ENCODE results near the gene CCBE1.

CCBE1 gene

DNA sequence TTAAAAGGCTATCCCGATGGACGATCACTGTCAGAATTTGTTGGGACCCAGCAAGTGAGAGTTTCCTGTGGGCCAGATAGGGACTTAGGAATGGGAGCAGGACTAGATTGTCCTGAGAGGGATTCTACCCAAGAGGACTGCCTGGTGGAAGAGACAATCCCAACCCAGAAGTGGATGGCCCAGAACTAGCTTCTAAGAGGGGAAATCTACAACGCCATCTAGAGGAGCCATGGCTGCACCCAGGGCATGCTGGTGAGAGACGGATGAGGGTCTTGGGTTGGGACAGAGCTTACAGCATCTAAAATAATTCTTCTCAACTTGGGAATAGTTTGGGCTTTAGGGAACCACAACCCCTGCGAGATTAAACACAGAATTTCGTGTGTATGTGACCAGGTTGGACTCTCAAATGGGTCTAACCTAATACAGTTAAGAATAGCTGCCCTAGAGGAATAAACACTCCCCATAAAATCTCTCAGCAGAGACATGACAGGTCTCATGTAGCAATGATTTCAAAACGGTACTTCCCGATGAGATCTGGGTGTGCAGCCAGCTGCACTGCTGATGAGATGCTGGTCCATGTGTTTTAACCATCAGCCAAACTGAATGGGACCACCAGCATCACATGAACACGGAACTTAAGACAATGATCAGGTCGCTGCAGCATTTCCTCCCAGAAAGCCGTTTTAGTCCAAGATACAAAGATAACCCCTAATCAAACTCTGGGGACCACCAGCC, 50.8 kb downstream of the CCBE1 start:
- Histone ChIP-seq H3K4me3 (ENCODE audit: insufficient read length, low read depth) (no peak overlapping the region), H3K9ac (ENCODE audit: insufficient read length, low read depth) (no peak overlapping the region), H3K4me1 (ENCODE audit: insufficient read depth, insufficient read length) (peaks cover 6% of the 10 kb centered on the region), H3K9me3 (ENCODE audit: insufficient read depth, low read length) (peaks cover 4% of the 10 kb centered on the region; the same call in 1 of the 2 replicates), H3K27me3 (ENCODE audit: insufficient read depth, insufficient read length) (no peaks in the 10 kb centered on the region), H3K36me3 (ENCODE audit: insufficient read depth, insufficient read length, low read length) (no peaks in the 10 kb centered on the region)
- no peak for TF ChIP-seq SUZ12 (IDR thresholded peaks at IDR 0.05; ENCODE audit: extremely low read depth, insufficient read depth, insufficient read length)
- TF ChIP-seq ZNF274 (IDR thresholded peaks at IDR 0.05; ENCODE audit: low read depth, low read length) = no peak
- no peak for TF ChIP-seq YY1 (IDR thresholded peaks at IDR 0.05; ENCODE audit: insufficient read depth, insufficient read length)
- DNase-seq (ENCODE audit: low read depth, low spot score) = no peak

- Histone ChIP-seq H3K9me3 (ENCODE audit: insufficient read depth, low read length) (peaks cover 4% of the 10 kb centered on the region; the same call in 1 of the 2 replicates), H3K9ac (ENCODE audit: insufficient read length, low read depth) (no peak overlapping the region), H3K4me3 (ENCODE audit: insufficient read length, low read depth) (no peak overlapping the region), H3K4me1 (ENCODE audit: insufficient read depth, insufficient read length) (peaks cover 2% of the 10 kb centered on the region), H3K27me3 (ENCODE audit: insufficient read depth, insufficient read length) (no peaks in the 10 kb centered on the region), H3K36me3 (ENCODE audit: insufficient read depth, insufficient read length, low read length) (no peaks in the 10 kb centered on the region)
- no peak for DNase-seq (ENCODE audit: low read depth, low spot score)
- TF ChIP-seq ZNF274 (IDR thresholded peaks at IDR 0.05; ENCODE audit: low read depth, low read length) = no peak
- TF ChIP-seq SUZ12 (IDR thresholded peaks at IDR 0.05; ENCODE audit: extremely low read depth, insufficient read depth, insufficient read length) = no peak
- TF ChIP-seq YY1 (IDR thresholded peaks at IDR 0.05; ENCODE audit: insufficient read depth, insufficient read length) = no peak
Observed at GRCh38 chr18:59643740-59644139, 53.5 kb downstream of the CCBE1 start.

DNA sequence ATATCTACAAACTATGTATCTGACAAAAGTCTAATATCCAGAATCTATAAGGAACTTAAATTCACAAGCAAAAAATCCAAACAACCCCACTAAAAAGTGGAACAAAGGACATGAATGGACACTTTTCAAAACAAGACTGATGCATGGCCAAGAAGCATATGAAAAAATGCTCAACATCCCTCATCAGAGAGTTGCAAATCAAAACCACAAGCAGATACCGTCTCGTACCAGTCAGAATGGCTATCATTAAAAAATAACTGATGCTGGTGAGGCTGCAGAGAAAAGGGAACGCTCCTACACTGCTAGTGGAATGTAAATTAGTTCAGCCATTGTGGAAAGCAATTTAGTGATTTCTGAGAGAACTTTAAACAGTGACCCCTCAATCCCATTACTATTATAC, 56.5 kb downstream of the CCBE1 start:
- TF ChIP-seq YY1 (IDR thresholded peaks at IDR 0.05; ENCODE audit: insufficient read depth, insufficient read length) = no peak
- no peak for TF ChIP-seq SUZ12 (IDR thresholded peaks at IDR 0.05; ENCODE audit: extremely low read depth, insufficient read depth, insufficient read length)
- TF ChIP-seq ZNF274 (IDR thresholded peaks at IDR 0.05; ENCODE audit: low read depth, low read length) = no peak

GRCh38 chr18:59639821-59640220, 57.4 kb downstream of the CCBE1 start:
- H3K9ac ChIP-seq (ENCODE audit: insufficient read length, low read depth) = no peak overlapping the region
- TF ChIP-seq SUZ12 (IDR thresholded peaks at IDR 0.05; ENCODE audit: extremely low read depth, insufficient read depth, insufficient read length) (no peak), YY1 (IDR thresholded peaks at IDR 0.05; ENCODE audit: insufficient read depth, insufficient read length) (no peak), ZNF274 (IDR thresholded peaks at IDR 0.05; ENCODE audit: low read depth, low read length) (no peak)
- H3K36me3 ChIP-seq (ENCODE audit: insufficient read depth, insufficient read length, low read length) = no peaks in the 10 kb centered on the region
- no peaks in the 10 kb centered on the region for H3K4me1 ChIP-seq (ENCODE audit: insufficient read depth, insufficient read length)
- H3K9me3 ChIP-seq (ENCODE audit: insufficient read depth, low read length) = no peaks in the 10 kb centered on the region
- no peaks in the 10 kb centered on the region for H3K27me3 ChIP-seq (ENCODE audit: insufficient read depth, insufficient read length)
- DNase-seq (ENCODE audit: low read depth, low spot score) = no peak
- H3K4me3 ChIP-seq (ENCODE audit: insufficient read length, low read depth) = no peak overlapping the region

More for the DNA sequence above, 56.5 kb downstream of the CCBE1 start:
- H3K4me1 ChIP-seq (ENCODE audit: insufficient read depth, insufficient read length) = no peaks in the 10 kb centered on the region
- no peaks in the 10 kb centered on the region for H3K27me3 ChIP-seq (ENCODE audit: insufficient read depth, insufficient read length)
- no peak for DNase-seq (ENCODE audit: low read depth, low spot score)
- H3K36me3 ChIP-seq (ENCODE audit: insufficient read depth, insufficient read length, low read length) = no peaks in the 10 kb centered on the region
- H3K4me3 ChIP-seq (ENCODE audit: insufficient read length, low read depth) = no peak overlapping the region
- peaks cover 4% of the 10 kb centered on the region; the same call in 1 of the 2 replicates for H3K9me3 ChIP-seq (ENCODE audit: insufficient read depth, low read length)
- H3K9ac ChIP-seq (ENCODE audit: insufficient read length, low read depth) = no peak overlapping the region

- no peak for TF ChIP-seq SUZ12 (IDR thresholded peaks at IDR 0.05; ENCODE audit: extremely low read depth, insufficient read depth, insufficient read length)
- no peak for TF ChIP-seq YY1 (IDR thresholded peaks at IDR 0.05; ENCODE audit: insufficient read depth, insufficient read length)
- TF ChIP-seq ZNF274 (IDR thresholded peaks at IDR 0.05; ENCODE audit: low read depth, low read length) = no peak
- DNase-seq (ENCODE audit: low read depth, low spot score) = no peak
- H3K9ac ChIP-seq (ENCODE audit: insufficient read length, low read depth) = no peak overlapping the region
- no peak overlapping the region for H3K4me3 ChIP-seq (ENCODE audit: insufficient read length, low read depth)
- H3K9me3 ChIP-seq (ENCODE audit: insufficient read depth, low read length) = no peaks in the 10 kb centered on the region
- H3K36me3 ChIP-seq (ENCODE audit: insufficient read depth, insufficient read length, low read length) = no peaks in the 10 kb centered on the region
- H3K27me3 ChIP-seq (ENCODE audit: insufficient read depth, insufficient read length) = no peaks in the 10 kb centered on the region
- no peaks in the 10 kb centered on the region for H3K4me1 ChIP-seq (ENCODE audit: insufficient read depth, insufficient read length)
Observed at GRCh38 chr18:59639136-59639535, 58.1 kb downstream of the CCBE1 start.

DNA sequence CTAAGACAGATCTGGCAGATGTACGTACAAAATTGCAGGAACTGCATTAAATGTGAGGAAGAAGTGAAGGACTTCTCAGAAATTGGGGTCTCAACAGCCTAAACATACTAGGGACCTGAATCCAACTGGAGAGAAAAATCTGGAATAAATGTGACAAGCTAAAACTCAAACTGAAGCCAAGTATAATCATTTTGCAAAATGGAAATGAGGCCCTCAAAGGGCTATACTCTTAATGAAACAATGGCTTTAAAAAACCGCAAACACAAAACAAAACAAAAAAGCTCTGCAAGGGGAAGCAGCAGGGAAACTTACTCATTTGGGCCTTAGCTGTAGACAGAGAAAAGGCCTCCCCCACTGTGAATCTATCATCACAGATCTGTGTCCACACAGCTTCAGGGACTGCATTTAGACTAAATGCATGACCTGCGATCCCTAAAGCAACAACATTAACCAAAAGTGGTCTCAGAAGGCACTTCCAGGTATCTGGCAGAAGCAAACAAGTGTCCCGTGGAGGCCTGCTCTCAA, 63.2 kb downstream of the CCBE1 start:
- no peak overlapping the region for H3K9ac ChIP-seq (ENCODE audit: insufficient read length, low read depth)
- no peaks in the 10 kb centered on the region for H3K27me3 ChIP-seq (ENCODE audit: insufficient read depth, insufficient read length)
- H3K36me3 ChIP-seq (ENCODE audit: insufficient read depth, insufficient read length, low read length) = no peaks in the 10 kb centered on the region
- TF ChIP-seq YY1 (IDR thresholded peaks at IDR 0.05; ENCODE audit: insufficient read depth, insufficient read length) (no peak), ZNF274 (IDR thresholded peaks at IDR 0.05; ENCODE audit: low read depth, low read length) (no peak)
- no peak for DNase-seq (ENCODE audit: low read depth, low spot score)
- H3K4me3 ChIP-seq (ENCODE audit: insufficient read length, low read depth) = no peak overlapping the region
- H3K9me3 ChIP-seq (ENCODE audit: insufficient read depth, low read length) = peaks cover 5% of the 10 kb centered on the region; the same call in 1 of the 2 replicates
- H3K4me1 ChIP-seq (ENCODE audit: insufficient read depth, insufficient read length) = no peaks in the 10 kb centered on the region

DNA sequence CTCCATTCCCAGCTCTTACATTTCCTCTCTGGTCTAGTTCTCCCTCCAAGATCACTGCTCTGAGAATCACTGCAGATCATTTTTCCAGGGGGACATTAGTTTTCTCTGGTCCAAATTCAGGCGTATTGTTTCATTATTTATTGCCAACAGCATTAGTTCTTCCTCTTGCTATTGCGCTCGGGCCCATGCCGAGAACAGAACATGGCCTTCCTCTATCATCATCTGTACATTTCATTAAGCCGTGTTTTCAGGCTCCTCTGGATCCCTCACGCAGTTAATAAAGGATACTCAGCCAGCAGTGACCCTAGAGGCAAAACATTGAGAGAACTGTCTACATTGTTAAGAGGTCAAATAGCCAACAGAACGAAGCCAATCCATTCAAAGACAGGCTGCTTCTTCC, 63.9 kb downstream of the CCBE1 start:
- no peak for TF ChIP-seq YY1 (IDR thresholded peaks at IDR 0.05; ENCODE audit: insufficient read depth, insufficient read length)
- TF ChIP-seq ZNF274 (IDR thresholded peaks at IDR 0.05; ENCODE audit: low read depth, low read length) = no peak
- no peak for TF ChIP-seq SUZ12 (IDR thresholded peaks at IDR 0.05; ENCODE audit: extremely low read depth, insufficient read depth, insufficient read length)
- DNase-seq (ENCODE audit: low read depth, low spot score) = no peak
- Histone ChIP-seq H3K4me1 (ENCODE audit: insufficient read depth, insufficient read length) (no peaks in the 10 kb centered on the region), H3K9ac (ENCODE audit: insufficient read length, low read depth) (no peak overlapping the region), H3K4me3 (ENCODE audit: insufficient read length, low read depth) (no peak overlapping the region), H3K27me3 (ENCODE audit: insufficient read depth, insufficient read length) (no peaks in the 10 kb centered on the region), H3K36me3 (ENCODE audit: insufficient read depth, insufficient read length, low read length) (no peaks in the 10 kb centered on the region), H3K9me3 (ENCODE audit: insufficient read depth, low read length) (peaks cover 5% of the 10 kb centered on the region; the same call in 1 of the 2 replicates)

Measured in NT2/D1 (cell line).